Stimulated activated CD4-positive, alpha-beta T cell treated with anti-CD3 and anti-CD28 coated beads, Interleukin-1b, Interleukin-23, amount 100 ng/mL, for 1 hour (primary cell): ENCODE measurements around the gene KCNH2.
"Not testable (repeated sequence)": the region's sequence is repeated elsewhere in the genome, so short reads cannot be mapped to it uniquely, and the experiment has no call there.

Source experiments
- DNase-seq, 2 donors: peaks; one replicate each; pipeline ENCODE4 v3.0.0-alpha.2; 2020; ENCODE audit warnings: low read depth in 2 of 2

KCNH2 gene

GRCh38 chr7:151011616-151012015, 33.5 kb upstream of the KCNH2 start:
- not testable (repeated sequence) for DNase-seq

GRCh38 chr7:151011097-151011409, 32.9 kb upstream of the KCNH2 start:
- DNase-seq: no peak

- DNase-seq: no peak
Measured at GRCh38 chr7:151010307-151011096, 32.4 kb upstream of the KCNH2 start.

- DNase-seq: no peak
Measured at GRCh38 chr7:151010037-151010306, 31.9 kb upstream of the KCNH2 start.

- no peak for DNase-seq
Measured at GRCh38 chr7:151009327-151010036, 31.4 kb upstream of the KCNH2 start.

GRCh38 chr7:151008511-151009323, 30.6 kb upstream of the KCNH2 start:
- DNase-seq: peak; percentile 57 to 79

- no peak for DNase-seq
Measured at GRCh38 chr7:151008143-151008510, 30.0 kb upstream of the KCNH2 start.

GRCh38 chr7:151007469-151007898, 29.4 kb upstream of the KCNH2 start:
- no peak for DNase-seq

GRCh38 chr7:151006590-151007300, 28.6 kb upstream of the KCNH2 start:
- no peak for DNase-seq

GRCh38 chr7:151005566-151005965, 27.4 kb upstream of the KCNH2 start:
- DNase-seq: no peak

GRCh38 chr7:151003572-151003971, 25.5 kb upstream of the KCNH2 start:
- no peak for DNase-seq

- DNase-seq: no peak
Measured at GRCh38 chr7:151001546-151001945, 23.4 kb upstream of the KCNH2 start.

- no peak for DNase-seq
Measured at GRCh38 chr7:151000897-151001495, 22.9 kb upstream of the KCNH2 start.

- no peak for DNase-seq
Measured at GRCh38 chr7:150999497-151000230, 21.5 kb upstream of the KCNH2 start.

- no peak for DNase-seq
Measured at GRCh38 chr7:150999001-150999400, 20.9 kb upstream of the KCNH2 start.

GRCh38 chr7:150998341-150998740, 20.2 kb upstream of the KCNH2 start:
- no peak for DNase-seq

GRCh38 chr7:150997817-150998216, 19.7 kb upstream of the KCNH2 start:
- DNase-seq: no peak

- no peak for DNase-seq
Measured at GRCh38 chr7:150997075-150997511, 19.0 kb upstream of the KCNH2 start.

GRCh38 chr7:150996376-150997074, 18.4 kb upstream of the KCNH2 start:
- no peak for DNase-seq

GRCh38 chr7:150994838-150995510, 16.9 kb upstream of the KCNH2 start:
- no peak for DNase-seq
